ENCODE data around the gene HOXB7.
A peak's percentile ranks its signal among the peaks of the same experiment; 100 is the strongest.

The HOXB7 gene

GRCh38 chr17:48623583-48623982 is 12.8 kb upstream of the HOXB7 start:
- DNase-seq (ENCODE audit: low spot score): no peak

GRCh38 chr17:48622857-48623256 is 12.0 kb upstream of the HOXB7 start:
- no peak for DNase-seq (ENCODE audit: low spot score)

GRCh38 chr17:48621410-48622392 is 10.9 kb upstream of the HOXB7 start:
- DNase-seq (ENCODE audit: low spot score): no peak

DNA sequence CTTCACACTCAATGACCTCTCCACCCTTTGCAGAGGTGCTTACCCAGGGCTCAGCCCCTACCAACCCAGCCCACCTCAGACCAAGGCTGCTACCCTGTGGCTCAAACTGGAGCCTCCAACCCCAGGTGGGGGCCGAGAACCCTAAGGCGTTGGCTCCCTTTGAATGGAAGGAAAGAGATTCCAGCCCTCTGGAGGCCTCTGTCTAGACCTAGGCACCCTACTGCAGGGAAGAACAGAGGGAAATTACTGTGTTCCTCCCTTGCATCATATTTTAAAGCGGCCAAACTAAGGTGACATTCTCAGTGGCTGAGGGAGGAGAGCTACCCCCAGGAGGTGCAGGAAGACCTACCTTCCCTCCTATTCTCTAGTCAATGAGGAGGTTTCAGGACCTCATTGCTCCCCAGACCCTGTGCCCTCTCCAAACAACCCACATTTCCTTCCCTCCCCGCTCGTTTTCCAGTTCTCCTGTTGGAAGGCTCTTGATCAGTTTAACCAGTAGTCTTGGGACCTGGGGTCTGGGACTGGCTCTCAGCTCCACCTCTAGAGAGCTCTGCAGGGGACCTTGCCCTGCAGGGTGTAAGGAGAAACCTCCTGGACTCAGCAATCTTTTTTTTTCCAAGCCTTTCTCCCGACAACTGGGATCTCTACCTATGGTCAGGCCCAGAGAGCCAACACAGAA is 9.8 kb upstream of the HOXB7 start:
- no peak for DNase-seq (ENCODE audit: low spot score)

- DNase-seq (ENCODE audit: low spot score): no peak
Measured at GRCh38 chr17:48619826-48620449, 9.1 kb upstream of the HOXB7 start.

GRCh38 chr17:48618256-48618896 is 7.6 kb upstream of the HOXB7 start:
- peak; percentile 98 for DNase-seq (ENCODE audit: low spot score)

DNA sequence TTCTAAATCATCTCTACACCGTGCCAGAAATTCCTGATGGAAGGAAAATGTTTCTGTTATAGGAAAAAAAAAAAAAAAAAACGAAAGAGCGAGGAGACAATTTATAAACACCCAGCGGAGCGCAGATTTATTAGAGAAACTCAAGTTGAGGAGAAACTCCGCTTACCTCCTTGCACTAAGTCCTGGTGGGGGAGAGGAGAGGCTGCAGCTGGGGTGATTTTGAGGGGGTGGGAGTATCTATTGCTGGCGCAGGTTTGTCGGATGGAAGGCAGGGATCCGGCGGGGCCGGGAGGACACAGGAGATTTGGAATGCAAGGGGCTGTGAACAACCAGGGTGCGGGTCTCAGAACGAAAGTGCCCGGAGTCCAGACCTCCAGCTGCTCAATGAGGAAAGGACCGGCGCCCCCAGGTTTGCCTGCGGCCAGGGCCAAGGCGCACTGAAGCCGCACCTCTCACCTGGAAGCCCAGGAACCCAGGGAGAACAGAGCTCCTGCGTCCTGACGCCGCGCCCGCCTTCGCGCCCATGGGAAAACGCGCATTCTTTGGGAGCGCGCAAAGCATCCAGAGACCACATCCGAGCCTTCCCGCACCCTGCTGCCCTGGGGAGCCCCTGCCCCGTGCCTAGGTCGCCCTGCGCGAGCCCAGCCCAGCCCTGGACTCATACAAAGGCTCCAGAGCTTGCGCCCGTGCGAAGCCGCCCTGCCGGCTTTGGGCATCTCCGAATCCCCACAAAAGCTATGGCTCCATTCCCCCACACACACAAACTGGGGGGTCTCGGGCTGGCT is 6.8 kb upstream of the HOXB7 start:
- no peak for DNase-seq (ENCODE audit: low spot score)

- DNase-seq (ENCODE audit: low spot score): no peak
Measured at GRCh38 chr17:48616717-48617470, 6.1 kb upstream of the HOXB7 start.

DNA sequence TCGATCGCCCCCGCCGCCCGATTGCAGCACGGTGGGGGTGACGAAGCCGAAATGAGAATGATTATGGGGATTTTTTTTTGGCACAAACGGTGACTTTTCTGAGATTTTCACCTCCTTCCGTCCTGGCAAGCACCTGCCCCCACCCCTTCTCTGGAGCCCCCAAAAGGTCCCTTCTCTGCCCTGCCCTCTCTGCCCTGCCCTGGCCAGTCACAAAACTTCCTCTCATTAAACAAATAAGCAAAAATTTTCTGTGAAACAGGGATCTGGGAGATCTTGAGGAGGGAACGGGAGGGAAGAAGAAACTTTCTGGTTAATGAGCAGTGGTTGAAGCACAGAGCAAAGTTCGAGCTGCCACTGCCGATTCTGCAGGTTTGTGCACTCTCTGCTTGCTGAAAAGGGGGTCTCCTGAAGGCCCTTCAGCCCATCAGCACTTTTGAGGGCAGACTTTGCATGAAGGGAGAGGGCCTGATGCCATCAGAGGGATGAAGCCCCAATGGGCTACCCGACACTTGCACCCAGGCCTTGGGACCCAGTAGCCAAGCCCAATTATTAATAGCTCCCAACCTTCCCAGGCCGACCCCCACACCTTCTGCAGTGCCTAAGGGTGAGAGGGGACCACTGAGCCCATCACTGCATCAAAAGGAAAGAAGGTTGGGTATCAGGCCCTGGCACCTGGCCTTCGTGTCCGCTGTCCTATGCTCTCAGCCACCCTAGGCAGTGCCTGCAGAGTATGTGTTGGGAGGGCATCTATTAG is 5.3 kb upstream of the HOXB7 start:
- DNase-seq (ENCODE audit: low spot score): no peak

GRCh38 chr17:48615047-48615962 is 4.5 kb upstream of the HOXB7 start, which contains the start of gene HOXB8:
TSS of gene HOXB8 (minus strand) at chr17:48615292. CDS start at chr17:48614704, 588 bp downstream.
- no peak for DNase-seq (ENCODE audit: low spot score)

DNA sequence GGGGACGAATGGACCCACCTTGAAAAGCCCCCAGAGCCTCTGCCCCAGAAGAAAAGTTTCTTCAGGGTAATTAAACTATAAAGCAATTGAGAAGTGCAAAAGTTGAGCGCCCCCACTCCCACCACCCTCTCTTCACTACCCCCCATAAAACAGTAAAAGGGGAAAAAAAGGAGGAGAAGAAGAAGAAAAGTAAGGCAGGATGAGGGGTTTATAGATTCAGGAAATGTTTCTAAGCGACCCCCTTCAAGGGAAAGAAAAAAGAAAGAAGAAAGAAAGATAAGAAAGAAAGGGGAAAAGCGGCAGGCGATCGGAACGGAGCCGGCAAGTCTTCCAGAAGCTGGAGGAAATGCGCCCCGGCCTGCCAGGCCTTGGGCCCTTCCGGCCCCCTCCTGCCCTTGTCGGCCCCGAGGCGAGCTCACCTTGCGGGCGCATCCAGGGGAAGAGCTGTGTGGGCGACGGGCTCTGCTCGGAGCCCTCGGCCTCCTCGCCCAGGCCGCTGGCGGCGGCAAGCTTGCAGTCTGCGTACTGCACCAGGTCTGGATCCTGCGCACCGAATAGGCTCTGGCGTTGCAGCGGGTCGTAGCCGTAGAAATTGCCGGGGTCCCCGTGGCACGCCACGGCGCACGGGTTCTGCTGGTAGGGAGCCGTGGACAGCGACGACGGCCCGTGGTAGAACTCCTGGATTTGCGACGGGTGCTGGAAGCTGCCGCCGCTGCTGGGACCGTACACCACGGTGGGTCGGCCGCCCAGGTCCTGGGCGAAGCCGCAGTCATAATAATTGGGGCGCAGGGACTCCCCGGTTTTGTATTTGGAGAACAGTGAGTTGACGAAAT is 3.3 kb upstream of the HOXB7 start:
- peak; percentile 73 for DNase-seq (ENCODE audit: low spot score)

DNA sequence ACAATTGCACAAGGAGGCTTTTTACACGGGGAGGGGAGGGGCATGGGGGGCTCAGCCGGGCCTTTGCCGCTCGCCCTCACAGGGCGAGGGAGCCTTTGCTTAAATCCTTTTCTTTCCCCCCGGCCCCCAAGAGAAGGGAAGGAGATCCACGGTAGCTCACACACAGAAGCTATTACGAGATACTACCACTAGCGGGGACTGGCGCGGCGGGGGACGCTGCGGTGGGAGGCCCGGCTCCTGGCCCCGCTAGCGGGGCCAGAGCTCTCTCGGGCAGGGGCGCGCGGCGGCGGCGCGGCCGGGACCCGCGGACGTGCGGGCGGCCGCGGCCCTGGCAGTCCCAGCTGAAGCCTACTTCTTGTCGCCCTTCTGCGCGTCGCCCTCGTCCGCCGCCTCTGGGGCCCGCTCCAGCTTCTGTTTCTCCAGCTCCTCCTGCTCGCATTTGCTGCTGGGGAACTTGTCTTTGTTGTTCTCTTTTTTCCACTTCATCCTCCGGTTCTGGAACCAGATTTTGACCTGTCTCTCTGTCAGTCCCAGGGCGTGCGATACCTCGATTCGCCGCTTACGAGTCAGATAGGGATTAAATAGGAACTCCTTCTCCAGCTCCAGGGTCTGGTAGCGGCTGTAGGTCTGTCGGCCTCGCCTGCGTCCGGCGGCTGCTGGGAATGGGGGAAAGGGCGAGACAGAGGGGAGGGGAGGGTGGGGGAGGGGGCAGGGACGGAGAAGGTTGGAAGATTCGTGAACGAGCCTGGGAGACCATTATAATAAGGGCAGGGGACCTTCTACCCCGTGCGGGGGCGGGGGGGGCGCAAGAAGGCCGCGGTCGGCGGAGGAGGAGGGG is 2.3 kb upstream of the HOXB7 start:
- DNase-seq (ENCODE audit: low spot score): peak; percentile 79

GRCh38 chr17:48612456-48612853 is 1.6 kb upstream of the HOXB7 start:
- DNase-seq (ENCODE audit: low spot score): no peak

DNA sequence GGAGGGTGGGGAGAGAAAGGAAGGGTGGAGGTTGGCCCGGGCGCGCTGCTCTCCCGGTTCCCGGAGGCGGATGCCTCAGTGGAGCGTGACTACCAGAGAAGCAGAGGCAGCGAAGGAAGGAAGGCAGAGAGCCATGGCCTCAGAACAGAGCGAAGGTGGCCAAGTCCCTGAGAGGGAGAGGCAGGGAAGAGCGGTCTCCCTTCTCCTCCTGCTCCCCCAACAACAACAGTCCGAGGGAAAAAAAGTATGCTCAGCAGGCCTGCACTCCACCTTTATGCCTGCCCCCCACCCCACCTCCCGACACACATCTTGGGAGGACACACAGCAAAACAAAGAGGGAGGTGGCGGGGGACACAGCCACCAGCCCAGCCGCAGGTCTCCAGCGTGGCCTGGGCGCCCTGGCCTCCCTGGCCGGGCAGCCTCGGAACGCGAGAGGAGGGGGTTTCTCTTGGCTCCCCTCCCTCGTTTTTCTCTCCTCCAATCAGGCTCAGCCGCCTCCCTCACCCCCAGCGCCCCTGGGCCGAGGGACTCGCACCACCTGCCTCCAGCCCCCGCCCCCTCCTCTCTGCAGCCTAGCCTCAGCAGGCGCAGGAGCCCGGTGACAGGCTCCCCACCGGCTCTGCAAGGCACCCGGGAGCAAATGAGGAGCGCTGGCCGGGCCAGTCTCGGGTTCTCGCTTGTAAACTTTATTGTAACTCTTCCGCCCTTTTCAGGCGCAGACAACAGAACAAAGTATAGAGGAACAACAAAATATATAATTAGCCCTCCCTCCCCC is 1.1 kb upstream of the HOXB7 start:
- DNase-seq (ENCODE audit: low spot score): no peak

GRCh38 chr17:48611213-48611612 is 396 bp upstream of the HOXB7 start:
- no peak for DNase-seq (ENCODE audit: low spot score)

- DNase-seq (ENCODE audit: low spot score): no peak
Measured at GRCh38 chr17:48609759-48610281, 997 bp downstream of the HOXB7 start.
